Islet precursor cell (in vitro differentiated cells): Measurements from ENCODE around the gene MEMO1.
"Not testable (repeated sequence)": the region's sequence is repeated elsewhere in the genome, so short reads cannot be mapped to it uniquely, and the experiment has no call there.

Source experiments
- DNase-seq: peaks from one replicate; pipeline ENCODE4 v3.0.0-alpha.2; 2018

Gene MEMO1

DNA sequence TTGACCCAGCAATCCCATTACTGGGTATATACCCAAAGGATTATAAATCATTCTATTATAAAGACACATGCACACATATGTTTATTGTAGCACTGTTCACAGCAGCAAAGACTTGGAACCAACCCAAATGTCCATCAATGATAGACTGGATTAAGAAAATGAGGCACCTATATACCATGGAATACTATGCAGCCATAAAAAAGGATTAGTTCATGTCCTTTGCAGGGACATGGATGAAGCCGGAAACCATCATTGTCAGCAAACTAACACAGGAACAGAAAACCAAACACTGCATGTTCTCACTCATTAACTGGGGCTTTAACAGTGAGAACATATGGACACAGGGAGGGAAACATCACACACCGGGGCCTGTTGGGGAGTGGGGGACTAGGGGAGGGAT lies 110.7 kb downstream of the MEMO1 start:
- DNase-seq = not testable (repeated sequence)

GRCh38 chr2:31898346-31898745 lies 112.5 kb downstream of the MEMO1 start:
- not testable (repeated sequence) for DNase-seq

DNA sequence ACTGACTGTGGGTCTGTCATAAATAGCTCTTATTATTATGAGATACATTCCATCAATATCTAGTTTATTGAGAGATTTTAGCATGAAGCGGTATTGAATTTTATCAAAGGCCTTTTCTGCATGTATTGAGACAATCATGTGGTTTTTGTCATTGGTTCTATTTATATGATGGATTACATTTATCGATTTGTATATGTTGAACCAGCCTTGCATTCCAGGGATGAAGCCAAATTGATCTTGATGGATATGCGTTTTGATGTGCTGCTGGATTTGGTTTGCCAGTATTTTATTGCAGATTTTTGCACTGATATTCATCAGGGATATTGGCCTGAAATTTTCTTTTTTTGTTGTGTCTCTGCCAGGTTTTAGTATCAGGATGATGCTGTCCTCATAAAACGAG lies 113.5 kb downstream of the MEMO1 start:
- not testable (repeated sequence) for DNase-seq

DNA sequence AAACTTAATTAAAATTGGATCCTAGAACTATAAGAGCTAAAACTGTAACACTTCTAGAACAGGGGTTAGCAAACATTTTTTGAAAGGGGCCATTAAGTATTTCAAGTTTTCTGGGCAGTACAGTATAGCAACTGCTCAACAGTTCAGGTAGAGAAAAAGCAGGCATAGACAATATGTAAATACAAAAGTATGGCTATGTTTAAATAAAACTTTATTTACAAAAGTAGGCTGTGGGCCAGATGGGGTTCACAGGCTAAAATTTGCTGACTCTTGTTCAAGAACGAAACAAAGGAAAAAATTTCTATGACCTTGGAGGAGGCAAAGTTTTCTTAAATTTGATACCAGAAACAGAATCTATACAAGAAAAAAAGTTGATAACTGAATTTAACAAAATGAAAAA lies 114.5 kb downstream of the MEMO1 start:
- DNase-seq = no peak

- no peak for DNase-seq
Observed at GRCh38 chr2:31894656-31895055, 116.2 kb downstream of the MEMO1 start.

GRCh38 chr2:31893094-31893493 lies 117.7 kb downstream of the MEMO1 start:
- no peak for DNase-seq

DNA sequence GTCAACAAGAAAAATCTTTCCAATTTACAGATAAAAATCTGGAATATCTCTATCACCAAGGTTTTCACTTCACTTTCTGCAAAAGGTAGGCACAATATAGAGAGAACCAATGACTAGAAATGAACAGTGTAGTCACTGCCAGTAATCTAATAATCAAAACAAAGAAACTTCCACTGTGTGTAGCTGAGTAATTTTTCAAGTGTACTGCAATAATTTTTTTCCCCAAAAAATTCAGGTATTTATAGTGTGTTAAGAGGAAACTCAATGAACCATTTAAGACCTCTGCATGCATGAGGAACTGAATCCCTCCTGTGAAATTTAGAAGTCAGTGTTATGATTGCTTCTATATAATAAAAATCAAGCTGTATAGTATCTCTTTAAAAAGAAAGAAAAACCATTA lies 121.8 kb downstream of the MEMO1 start:
- no peak for DNase-seq

DNA sequence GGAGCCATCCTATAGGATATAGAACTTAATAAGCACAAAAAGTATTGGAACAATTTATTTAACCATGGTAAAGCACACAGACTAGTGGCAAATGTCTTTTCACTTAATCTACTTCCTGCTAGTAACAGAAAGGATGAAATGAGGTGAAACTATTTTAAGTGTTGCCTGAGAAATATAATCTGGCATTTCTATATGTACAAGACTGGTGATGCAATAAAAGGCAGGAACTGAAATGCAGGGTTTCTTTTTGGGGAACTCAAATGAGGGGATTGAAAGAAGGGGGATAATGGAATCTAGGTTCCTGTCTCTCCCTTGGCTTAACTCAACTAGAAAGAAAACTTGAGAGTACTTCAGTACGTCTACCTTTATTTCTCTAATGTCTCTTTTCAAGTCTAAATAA lies 122.3 kb downstream of the MEMO1 start:
- no peak for DNase-seq

GRCh38 chr2:31886700-31887099 lies 124.1 kb downstream of the MEMO1 start:
- peak; percentile 59 for DNase-seq

GRCh38 chr2:31877008-31877407 lies 133.8 kb downstream of the MEMO1 start:
- no peak for DNase-seq

GRCh38 chr2:31874071-31874470 lies 136.7 kb downstream of the MEMO1 start:
- no peak for DNase-seq

- DNase-seq = no peak
Observed at GRCh38 chr2:31865215-31865614, 145.6 kb downstream of the MEMO1 start.

- no peak for DNase-seq
Observed at GRCh38 chr2:31863867-31864266, 146.9 kb downstream of the MEMO1 start.

- not testable (repeated sequence) for DNase-seq
Observed at GRCh38 chr2:31863015-31863656, 147.7 kb downstream of the MEMO1 start.

- DNase-seq = no peak
Observed at GRCh38 chr2:31859959-31860358, 150.8 kb downstream of the MEMO1 start.

- no peak for DNase-seq
Observed at GRCh38 chr2:31853521-31853920, 157.3 kb downstream of the MEMO1 start.

GRCh38 chr2:31842150-31842549 lies 168.7 kb downstream of the MEMO1 start:
- DNase-seq = not testable (repeated sequence)

- DNase-seq = no peak
Observed at GRCh38 chr2:31835450-31835849, 175.4 kb downstream of the MEMO1 start.

DNA sequence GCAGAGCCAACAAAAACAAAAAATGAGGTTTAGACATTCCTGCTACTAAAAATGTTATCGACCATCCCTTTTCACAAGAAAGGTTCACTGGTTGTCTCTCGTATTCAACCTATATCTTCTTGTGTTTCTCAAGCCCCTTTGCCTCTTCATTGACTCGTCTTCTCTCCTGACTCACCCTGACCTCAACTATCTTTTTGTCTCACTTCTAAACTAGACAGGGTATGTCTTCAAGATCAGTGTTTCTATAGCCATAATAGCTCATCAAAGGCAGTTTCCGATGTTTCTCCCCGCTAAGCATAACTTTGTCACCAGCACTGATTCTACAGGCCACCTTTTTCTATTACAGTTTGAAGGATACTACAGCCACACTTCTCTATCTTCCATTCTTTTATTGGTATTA lies 178.4 kb downstream of the MEMO1 start:
- DNase-seq = no peak

DNA sequence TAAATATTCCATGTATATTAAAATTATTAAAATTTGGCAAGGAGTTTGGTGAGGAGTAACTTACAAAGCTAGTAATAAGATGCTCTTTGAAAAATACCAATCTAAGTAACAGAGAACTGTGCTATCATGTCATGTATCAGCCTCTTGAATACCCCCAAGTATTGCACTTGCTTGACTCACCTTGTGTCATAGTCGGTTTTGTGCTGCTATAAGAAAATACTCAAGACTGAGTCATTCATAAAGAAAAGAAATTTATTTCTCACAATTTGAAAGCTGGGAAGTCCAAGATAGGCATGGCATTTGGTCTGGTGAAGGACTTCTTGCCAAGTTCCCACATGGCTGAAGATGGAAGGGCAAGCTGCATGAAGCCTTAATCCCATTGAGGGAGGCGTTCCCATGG lies 179.2 kb downstream of the MEMO1 start:
- no peak for DNase-seq

- DNase-seq = no peak
Observed at GRCh38 chr2:31828891-31829290, 181.9 kb downstream of the MEMO1 start.

GRCh38 chr2:31823558-31823957 lies 187.2 kb downstream of the MEMO1 start:
- no peak for DNase-seq

DNA sequence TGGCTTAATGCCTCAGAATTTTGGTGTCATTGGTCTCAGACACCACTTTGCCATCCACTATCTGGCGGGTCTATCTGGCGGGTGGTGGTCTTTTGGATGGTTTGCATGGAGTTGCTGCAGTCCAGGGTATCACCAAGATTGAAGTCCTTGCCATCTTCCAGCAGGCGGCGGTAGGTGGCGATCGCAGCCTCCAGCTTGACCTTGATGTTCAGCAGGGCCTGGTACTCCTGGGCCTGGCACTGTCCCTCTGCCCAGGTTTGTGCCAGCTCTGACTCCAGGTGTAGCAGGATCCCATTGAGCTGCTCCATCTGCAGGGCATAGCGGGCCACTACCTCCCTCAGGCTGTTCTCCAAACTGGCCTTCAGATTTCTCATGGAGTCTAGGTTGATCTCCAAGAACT lies 188.2 kb downstream of the MEMO1 start:
- DNase-seq = no peak
